HG02642 (cell line): ENCODE results near the gene PLK3.
"Not testable (repeated sequence)": the region's sequence is repeated elsewhere in the genome, so short reads cannot be mapped to it uniquely, and the experiment has no call there.

ENCODE experiments used
- ATAC-seq: cut with Tn5 transposase; IDR thresholded peaks from one replicate; pipeline ENCODE4 v1.9.1; 2021; ENCODE audit warnings: mild to moderate bottlenecking; ENCODE audit not compliant: unreplicated experiment, poor library complexity

Gene PLK3

DNA sequence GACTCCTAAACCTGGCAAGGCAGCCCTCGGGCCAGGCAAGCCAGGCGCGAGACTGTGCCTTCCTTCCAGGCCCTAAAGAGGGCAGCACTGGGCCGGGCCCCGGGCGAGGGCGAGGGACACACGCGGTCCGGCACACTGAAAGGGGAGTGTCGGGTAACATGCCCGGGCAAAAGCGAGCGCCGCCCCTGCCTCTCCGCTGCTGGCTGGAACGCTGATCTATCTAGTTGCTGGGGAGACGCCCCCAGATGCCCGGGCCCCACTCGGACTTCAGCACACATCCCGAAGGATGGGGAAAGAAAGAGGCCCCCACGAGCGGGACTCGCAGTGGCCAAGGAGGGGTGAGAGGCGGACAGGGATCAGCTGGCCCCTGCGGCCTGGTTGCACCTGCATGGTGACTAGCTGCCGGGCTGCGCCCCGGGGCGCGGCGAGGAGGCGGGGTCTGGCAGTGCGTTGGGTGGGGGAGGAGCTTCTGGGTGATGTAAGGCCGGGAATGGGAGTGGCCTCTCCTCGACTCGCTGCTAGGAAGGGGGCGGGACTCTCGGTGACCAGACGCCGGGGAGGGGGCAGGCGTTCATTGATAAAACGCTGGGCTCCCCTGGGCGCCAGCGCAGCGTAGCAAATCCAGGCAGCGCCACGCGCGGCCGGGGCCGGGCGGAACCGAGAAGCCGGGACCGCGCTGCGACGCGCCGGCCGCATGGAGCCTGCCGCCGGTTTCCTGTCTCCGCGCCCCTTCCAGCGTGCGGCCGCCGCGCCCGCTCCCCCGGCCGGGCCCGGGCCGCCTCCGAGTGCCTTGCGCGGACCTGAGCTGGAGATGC lies at the start of gene PLK3:
TSS of gene PLK3 (plus strand) at position 608 of the 815 bp plus-strand sequence. CDS start at position 695, 87 bp downstream.
- peak; percentile 81 for ATAC-seq

DNA sequence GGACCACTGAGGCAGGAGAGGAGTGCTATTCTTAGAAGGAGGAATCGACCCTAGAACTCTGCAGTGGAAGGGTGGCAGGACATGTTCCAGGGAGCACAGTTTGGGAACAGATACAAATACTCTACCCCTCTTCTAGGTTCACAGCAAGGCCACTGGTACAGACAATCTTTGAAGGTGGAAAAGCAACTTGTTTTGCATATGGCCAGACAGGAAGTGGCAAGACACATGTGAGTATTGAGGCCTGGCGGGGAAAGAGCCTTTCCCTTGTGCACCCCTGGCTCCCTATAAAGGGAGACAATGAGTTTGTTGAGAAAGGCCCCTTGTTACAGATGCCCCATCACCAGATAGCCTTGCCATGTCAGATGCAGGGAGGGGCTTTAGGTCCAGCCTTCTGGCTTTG lies 42.8 kb upstream of the PLK3 start:
- no peak for ATAC-seq

DNA sequence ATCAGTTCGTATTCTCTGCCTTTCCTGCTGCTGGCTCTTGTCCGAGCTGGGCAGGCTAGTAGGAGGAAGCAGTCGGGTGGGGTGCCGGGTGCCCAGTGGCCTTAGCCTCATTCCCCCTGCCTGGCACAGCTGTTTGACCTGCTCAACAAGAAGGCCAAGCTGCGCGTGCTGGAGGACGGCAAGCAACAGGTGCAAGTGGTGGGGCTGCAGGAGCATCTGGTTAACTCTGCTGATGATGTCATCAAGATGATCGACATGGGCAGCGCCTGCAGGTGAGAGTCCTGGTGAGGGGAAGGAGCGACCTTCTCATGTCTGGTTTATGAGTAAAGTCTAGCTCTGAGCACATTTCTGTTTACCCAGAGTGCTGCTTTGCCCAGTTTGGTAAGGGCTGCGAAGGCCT lies 41.1 kb upstream of the PLK3 start:
- ATAC-seq, result no peak

DNA sequence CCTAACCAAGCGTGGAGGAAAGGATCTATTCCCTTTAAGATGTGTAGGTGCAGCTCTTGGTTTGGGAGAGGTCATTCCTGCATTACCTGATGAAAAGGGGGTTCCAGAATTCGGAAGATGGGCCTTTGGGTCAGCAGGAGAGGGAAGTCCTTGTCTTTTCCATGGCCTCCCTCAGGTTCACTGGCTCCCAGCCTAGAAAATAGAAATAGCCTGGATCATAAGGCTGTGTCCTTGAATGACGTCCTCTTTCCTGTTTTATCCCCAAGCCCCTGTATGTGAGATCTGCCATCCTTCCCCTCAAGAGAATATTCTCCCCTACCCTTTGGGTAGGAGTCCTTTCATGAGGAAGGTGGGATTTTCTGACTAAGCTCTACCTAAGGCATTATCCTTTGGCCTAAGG lies 39.3 kb upstream of the PLK3 start:
- no peak for ATAC-seq

- not testable (repeated sequence) for ATAC-seq
Measured at GRCh38 chr1:44766421-44766820, 33.8 kb upstream of the PLK3 start.

DNA sequence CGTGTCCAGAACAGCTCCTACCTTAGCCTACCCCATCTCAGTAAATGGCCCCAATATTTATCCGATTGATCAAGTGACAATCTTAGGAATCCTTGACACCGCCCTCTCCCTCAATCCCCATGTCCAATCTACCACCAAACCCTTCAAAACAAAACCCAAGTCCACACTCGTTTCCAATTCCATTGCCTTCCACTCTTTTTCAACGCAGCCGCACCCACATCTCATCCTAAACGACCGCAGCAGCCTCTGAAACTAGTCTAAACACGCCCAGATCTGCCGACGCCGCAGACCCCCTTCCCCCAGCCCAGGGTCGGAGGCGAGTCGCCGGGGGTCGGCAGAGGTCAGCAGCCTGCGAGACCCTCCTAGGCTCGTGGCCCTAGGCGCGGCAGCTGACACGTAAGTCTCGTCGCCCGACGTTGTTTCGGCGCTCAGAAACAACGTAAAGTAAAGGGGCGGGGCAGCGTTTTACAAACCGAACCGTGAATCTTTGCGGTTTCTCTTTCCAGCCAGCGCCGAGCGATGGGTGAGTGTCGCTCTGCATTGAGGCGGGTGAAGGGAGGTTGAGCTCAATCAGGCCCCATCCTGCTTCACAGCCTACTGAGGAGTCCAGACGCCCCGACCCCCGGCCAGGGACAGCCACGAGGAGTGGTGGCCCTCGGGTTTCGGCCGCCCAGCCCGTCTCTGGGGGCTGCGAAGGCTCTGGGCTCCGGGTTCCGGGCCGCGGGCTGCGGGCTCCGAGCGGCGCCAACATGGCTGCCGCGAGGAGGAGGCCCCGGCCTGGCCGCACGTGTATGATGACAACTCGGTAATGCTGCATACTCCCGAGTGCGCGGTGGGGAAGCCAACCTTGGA lies 24.9 kb upstream of the PLK3 start, which contains the start of gene RPS8:
TSS of gene RPS8 (plus strand) at position 463 of the 852 bp plus-strand sequence. CDS start at position 520, 57 bp downstream.
- peak; percentile 88 for ATAC-seq

DNA sequence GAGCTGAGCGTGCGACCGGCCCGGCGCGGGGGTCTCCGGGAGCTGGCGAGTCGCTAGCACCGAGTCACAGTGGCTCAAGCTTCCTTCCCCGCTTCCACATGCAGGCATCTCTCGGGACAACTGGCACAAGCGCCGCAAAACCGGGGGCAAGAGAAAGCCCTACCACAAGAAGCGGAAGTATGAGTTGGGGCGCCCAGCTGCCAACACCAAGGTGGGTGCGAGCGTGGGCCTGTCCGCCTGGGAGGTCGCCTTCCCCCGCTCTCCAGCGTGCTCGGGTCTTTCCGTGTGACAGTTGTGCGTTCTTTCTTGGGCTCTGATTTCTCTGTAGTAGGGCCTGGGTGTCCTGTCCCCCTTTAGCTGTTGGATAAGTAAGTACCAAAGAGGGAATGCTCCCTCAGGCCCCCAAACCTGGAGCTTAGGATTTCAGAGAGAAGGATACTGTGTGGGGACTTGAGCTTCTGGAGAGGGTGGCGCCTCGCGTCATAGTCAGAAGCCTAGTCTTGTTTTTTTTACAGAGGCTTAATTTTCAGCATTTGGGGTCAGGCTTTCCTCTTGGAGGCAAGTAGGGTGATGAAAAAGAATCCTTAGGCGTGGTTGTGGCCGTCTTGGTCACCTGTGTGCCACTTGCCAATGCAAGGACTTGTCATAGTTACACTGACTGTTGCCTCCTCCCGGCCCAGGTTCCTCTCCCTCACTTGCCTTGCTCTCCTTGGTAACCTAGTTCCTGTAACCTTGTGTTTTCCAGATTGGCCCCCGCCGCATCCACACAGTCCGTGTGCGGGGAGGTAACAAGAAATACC lies 24.0 kb upstream of the PLK3 start:
- peak; percentile 26 for ATAC-seq

DNA sequence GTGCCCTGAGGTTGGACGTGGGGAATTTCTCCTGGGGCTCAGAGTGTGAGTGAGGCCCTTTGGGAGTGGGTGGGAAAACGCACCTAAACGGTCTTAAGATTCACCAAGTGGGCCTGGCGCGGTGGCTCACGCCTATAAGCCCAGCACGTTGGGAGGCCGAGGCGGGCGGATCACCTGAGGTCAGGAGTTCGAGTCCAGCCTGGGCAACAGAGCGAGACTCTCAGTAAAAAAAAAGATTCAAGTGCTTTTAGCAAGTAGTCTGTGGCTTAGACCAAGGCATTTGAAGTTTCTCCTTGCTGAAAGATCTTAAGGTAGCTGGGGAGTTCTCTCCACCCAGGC lies 23.5 kb upstream of the PLK3 start:
- no peak for ATAC-seq

- ATAC-seq, result no peak
Measured at GRCh38 chr1:44777547-44777946, 22.6 kb upstream of the PLK3 start.

GRCh38 chr1:44777969-44778635 lies 22.1 kb upstream of the PLK3 start:
- ATAC-seq, result no peak

DNA sequence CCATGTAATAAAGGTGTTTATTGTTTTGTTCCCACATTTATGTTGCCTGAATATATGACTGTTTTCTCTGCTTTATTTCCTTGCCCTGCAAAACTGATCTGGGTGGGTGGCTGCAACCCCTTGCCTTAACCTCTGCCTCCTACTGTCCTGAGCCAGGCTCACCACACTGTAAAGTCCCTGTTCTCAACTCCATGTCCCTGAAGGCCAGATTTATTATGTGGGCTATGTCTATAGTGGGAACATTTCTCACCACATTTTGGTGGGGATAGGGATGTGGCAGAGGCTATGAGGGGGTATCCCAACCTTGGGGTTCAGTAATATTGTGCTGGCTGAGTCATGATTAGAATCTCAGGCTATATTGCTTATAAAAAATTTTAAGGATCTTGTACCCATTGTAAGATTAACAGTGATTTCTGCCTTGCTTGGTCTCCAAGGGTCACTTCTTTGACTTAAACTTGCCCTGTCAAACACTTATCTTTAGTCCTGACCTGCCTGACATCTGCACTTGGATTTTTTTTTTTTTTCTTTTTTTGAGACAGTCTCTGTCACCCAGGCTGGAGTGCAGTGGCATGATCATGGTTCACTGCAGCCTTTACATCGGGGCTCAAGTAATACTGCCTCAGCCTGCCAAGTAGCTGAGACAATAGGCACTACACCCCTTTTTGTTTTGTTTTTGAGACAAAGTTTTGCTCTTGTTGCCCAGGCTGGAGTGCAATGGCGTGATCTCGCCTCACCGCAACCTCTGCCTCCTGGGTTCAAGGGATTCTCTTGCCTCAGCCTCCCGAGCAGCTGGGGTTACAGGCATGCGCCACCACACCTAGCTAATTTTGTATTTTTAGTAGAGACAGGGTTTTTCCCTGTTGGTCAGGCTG lies 21.2 kb upstream of the PLK3 start:
- no peak for ATAC-seq

DNA sequence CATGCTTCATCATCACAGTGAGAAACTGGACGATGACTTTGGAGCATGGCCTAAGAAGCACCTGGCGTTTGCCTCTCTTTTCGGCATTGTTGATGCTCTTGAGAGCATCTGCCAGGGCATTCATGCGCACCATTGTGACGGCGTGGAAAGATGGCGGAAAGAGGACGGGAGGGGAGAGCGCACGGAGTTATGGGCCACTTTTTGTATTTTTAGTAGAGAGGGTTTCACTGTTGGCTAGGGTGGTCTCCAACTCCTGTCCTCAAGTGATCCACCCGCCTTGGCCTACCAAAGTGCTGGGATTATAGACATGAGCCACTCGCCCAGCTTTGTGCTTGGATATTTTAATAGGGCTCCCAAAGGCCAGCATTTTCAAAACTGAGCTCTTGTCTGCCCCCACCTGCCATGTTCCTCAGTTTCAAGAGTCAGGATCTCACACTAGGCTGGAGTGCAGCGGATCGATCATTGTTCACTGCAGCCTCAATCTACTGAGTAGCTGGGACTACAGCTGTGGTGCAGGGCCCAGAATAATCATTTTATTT lies 19.5 kb upstream of the PLK3 start:
- ATAC-seq, result no peak

DNA sequence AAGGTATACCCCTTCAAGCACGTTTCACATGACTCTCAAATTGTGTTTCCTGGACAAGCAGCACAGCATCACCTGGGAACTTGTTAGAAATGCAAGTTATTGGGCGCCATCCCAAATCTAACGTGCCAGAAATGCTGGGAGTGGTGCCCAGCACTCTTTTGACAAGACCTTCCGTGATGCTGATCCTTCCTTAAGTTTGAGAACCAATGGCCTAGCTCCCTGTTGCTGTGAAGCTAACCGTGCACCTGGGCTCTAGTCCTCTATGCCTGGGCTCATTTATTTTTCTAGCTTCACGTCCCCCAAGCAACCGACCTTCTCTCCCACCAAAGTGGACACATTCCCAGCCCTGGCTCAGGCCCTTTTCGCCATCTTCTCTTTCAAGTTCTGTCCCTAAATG lies 16.5 kb upstream of the PLK3 start:
- no peak for ATAC-seq

DNA sequence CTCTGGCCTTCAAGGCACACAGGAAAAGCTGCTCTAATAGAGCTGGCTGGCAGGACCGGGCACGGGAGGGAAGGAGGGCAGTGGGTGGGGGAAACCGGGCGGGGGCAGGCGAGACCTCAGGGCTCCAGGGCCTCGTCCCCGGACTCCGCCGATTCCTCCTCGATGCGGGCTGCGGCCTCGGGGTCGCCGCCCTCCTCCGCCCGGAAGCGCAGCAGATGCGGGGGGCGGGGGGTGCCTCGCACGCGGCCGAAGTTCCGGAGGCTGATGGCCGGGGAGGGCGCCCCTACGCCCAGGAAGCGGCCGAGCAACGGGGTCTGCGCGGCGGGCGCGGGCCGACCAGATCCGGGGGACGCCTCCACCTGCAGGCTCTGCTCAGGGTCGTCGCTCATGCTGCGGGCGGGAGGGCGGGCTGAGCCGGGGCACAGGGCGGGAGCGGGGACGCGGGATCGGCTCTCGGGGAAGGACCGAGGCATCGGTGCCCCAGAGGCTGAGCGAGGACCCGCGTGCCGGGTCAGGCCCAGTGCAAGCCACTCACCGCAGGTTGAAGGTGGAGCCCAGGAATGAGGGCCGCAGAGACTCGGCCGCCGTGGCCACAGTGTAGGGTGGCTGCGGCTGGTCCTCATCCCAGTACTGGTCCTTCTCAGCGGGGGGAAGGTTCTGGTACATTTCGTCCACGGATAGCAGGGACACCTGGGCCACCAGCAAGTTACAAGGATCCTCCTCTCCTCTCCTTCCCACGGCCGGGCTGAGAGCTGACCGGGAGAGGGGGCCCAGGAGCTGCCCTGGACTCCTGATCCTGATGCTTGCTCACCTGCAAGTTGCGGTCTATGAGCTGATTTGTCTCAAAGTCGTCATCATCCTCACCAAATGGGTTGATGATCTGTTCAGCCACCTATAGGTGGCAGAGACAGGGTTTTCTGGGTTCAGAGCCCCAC lies 15.8 kb upstream of the PLK3 start:
- ATAC-seq, result peak; percentile 27

GRCh38 chr1:44785029-44785380 lies 15.2 kb upstream of the PLK3 start:
- ATAC-seq, result no peak

DNA sequence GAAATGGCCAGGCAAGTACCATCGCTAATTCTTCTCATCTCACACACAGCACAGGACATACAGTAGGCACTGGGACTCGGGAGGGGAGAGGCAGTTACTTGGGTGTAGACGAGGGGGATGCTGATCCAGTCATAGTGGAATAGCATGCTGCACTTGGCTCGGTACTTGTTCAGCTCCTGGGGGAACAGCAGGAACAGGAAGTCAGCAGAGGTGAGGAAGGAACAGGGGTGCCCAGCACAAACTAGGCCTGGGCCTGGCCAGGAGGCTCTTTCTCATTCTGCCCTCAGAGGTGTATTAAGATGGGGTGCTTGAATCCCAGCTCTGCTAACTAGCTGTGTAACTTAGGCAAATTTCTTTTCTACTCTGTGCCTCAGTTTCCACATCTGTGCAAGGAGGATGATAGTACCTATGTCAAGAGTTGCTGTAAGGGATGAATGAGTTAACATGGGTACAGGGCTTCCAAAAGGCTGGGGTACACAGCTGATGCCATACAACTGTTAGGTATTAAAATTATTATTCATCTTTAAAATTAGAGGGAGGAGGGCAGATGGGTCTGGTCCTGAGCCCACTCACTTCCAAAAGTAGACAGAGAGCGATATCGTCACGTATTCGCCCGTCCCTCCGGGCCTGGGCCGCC lies 14.6 kb upstream of the PLK3 start:
- ATAC-seq, result no peak

GRCh38 chr1:44786138-44786840 lies 13.9 kb upstream of the PLK3 start:
- no peak for ATAC-seq
